Keratinocyte (primary cell): ENCODE results near the gene SLC9C2. TPM values are rescaled to one million over a fixed set of nuclear protein-coding genes. Genes with fewer than 3 reads are reported as not detected.

ENCODE experiments used
- DNase-seq: peaks from one replicate; pipeline ENCODE4 v3.0.0-alpha.2; 2011; ENCODE audit warnings: low read depth, missing footprints, low spot score
- FAIRE-seq: peaks from 2 replicates; lab custom pipeline; 2011; peaks lifted over from hg19 to GRCh38; lab: Jason Lieb, UNC
- H2AFZ ChIP-seq: 2 replicates; pipeline ENCODE4 v1.6.0; 2012; ENCODE audit warnings: low read length, control low read depth, inconsistent platforms; ENCODE audit not compliant: control insufficient read depth
- H3K27ac ChIP-seq: 2 replicates; pipeline ENCODE4 v1.5.1; 2011; ENCODE audit warnings: low read length; ENCODE audit not compliant: control insufficient read depth, insufficient read depth
- H3K27me3 ChIP-seq: 3 replicates; pipeline ENCODE4 v1.6.0; 2011; ENCODE audit warnings: low read length; ENCODE audit not compliant: control insufficient read depth, insufficient read depth; ENCODE audit errors: extremely low read depth
- H3K36me3 ChIP-seq, 2 experiments: 2 replicates in 1 of 2; 3 replicates in 1 of 2; pipeline ENCODE4 v1.5.1; 2011; ENCODE audit warnings: low read length in 2 of 2, mild to moderate bottlenecking in 1 of 2; ENCODE audit not compliant: control insufficient read depth in 2 of 2, insufficient read depth in 2 of 2; ENCODE audit errors: extremely low read depth in 1 of 2
- H3K4me1 ChIP-seq: 3 replicates; pipeline ENCODE4 v1.5.1; 2011; ENCODE audit warnings: low read length; ENCODE audit not compliant: control insufficient read depth, insufficient read depth; ENCODE audit errors: extremely low read depth
- H3K4me2 ChIP-seq: 3 replicates; pipeline ENCODE4 v1.6.0; 2011; ENCODE audit warnings: low read depth, low read length; ENCODE audit not compliant: control insufficient read depth, insufficient read depth; ENCODE audit errors: extremely low read depth
- H3K4me3 ChIP-seq, 3 experiments: fragments of 200-600 bp in 1 of 3; sonication (generic) in 1 of 3; 2 replicates in 2 of 3; 3 replicates in 1 of 3; pipeline ENCODE4 v1.5.1; 2011 to 2016; ENCODE audit warnings: low read length in 3 of 3, mild to moderate bottlenecking in 3 of 3, control low read depth in 2 of 3, inconsistent platforms in 1 of 3, low read depth in 1 of 3, mixed read lengths in 1 of 3, mixed run types in 1 of 3, moderate library complexity in 1 of 3; ENCODE audit not compliant: control insufficient read depth in 2 of 3, insufficient read depth in 2 of 3; ENCODE audit errors: extremely low read depth in 1 of 3
- H3K79me2 ChIP-seq: 2 replicates; pipeline ENCODE4 v1.6.0; 2012; ENCODE audit warnings: low read length; ENCODE audit not compliant: control insufficient read depth, insufficient read depth
- H3K9ac ChIP-seq: 3 replicates; pipeline ENCODE4 v1.6.0; 2011; ENCODE audit warnings: low read length; ENCODE audit not compliant: control insufficient read depth, insufficient read depth; ENCODE audit errors: extremely low read depth
- H3K9me1 ChIP-seq: 3 replicates; pipeline ENCODE4 v1.6.0; 2011; ENCODE audit warnings: low read length; ENCODE audit not compliant: control insufficient read depth, insufficient read depth; ENCODE audit errors: extremely low read depth
- H3K9me3 ChIP-seq: 2 replicates; pipeline ENCODE4 v1.5.1; 2012; ENCODE audit warnings: low read depth, low read length; ENCODE audit not compliant: control insufficient read depth
- H4K20me1 ChIP-seq: 3 replicates; pipeline ENCODE4 v1.6.0; 2011; ENCODE audit warnings: low read length; ENCODE audit not compliant: control insufficient read depth, insufficient read depth; ENCODE audit errors: extremely low read depth
- CTCF ChIP-seq, 3 experiments: IDR thresholded peaks in 1 of 3; conservative IDR thresholded peaks in 1 of 3; optimal IDR thresholded peaks in 1 of 3; 2 replicates in 2 of 3; 3 replicates in 1 of 3; pipeline versions ENCODE3 to v1.5.1; 2011; ENCODE audit warnings: low read length in 3 of 3, mild to moderate bottlenecking in 3 of 3, moderate library complexity in 2 of 3, control low read depth in 1 of 3, inconsistent platforms in 1 of 3; ENCODE audit not compliant: insufficient read depth in 2 of 3; ENCODE audit errors: extremely low read depth in 1 of 3
- EZH2 ChIP-seq: IDR thresholded peaks from one replicate; pipeline ENCODE4 v1.6.1; 2012; ENCODE audit warnings: inconsistent platforms, mild to moderate bottlenecking, low read length, moderate library complexity
- dilution Hi-C: fragments of 300-500 bp; cut with MboI; formaldehyde crosslinking; loops from one replicate; pipeline ENCODE4 v1.7.0; 2020; ENCODE audit warnings: low sequenced_read_pairs; ENCODE audit not compliant: extremely low pct_ligation_motif_present
- polyA plus RNA-seq, 5 experiments: library from polyadenylated mRNA; depleted of rRNA in 3 of 5; stranded (reverse) in 3 of 5; stranded (forward) in 1 of 5; unstranded in 1 of 5; fragments of >200 nt; gene quantifications; 1 replicate in 1 of 5; 2 replicates in 3 of 5; 3 replicates in 1 of 5; pipeline versions ENCODE4 v1.2.1 to v1.2.3, GENCODE V29; 2011 to 2012; ENCODE audit warnings: missing spikeins in 2 of 5, low read depth in 1 of 5, low replicate concordance in 1 of 5

The SLC9C2 gene
- polyA plus RNA-seq, 1 donor (not counting 4 experiments of a cell fraction or from before 2014, with no cell fraction given), result not detected

GRCh38 chr1:173635116-173635515 is 32.2 kb upstream of the SLC9C2 start, which contains the start of gene TEX50:
Gene TEX50 (plus strand): TSS chr1:173635338. CDS start chr1:173635522, 184 bp downstream.
- H3K79me2 ChIP-seq, result no peaks in the 10 kb centered on the region
- dilution Hi-C loops, result no loop called here
- H3K4me1 ChIP-seq, result no peaks in the 10 kb centered on the region
- H3K9ac ChIP-seq, result no peak within 1 kb of the TSS
- no peaks in the 10 kb centered on the region for H4K20me1 ChIP-seq
- DNase-seq (no peak), FAIRE-seq (no peak)
- H2AFZ ChIP-seq, result no peak within 1 kb of the TSS
- H3K9me1 ChIP-seq, result no peaks in the 10 kb centered on the region
- H3K27ac ChIP-seq, result no peak within 1 kb of the TSS
- no peaks in the 10 kb centered on the region for H3K36me3 ChIP-seq
- H3K4me2 ChIP-seq, result no peak within 1 kb of the TSS
- no peak within 1 kb of the TSS for H3K4me3 ChIP-seq
- no peaks in the 10 kb centered on the region for H3K27me3 ChIP-seq
- TF ChIP-seq EZH2 (no peak), CTCF (optimal IDR thresholded peaks at IDR 0.05 in 1 of 3, IDR thresholded peaks at IDR 0.05 in 1 of 3, conservative IDR thresholded peaks at IDR 0.05 in 1 of 3; ENCODE audit: extremely low read depth in 1 of 3, insufficient read depth in 2 of 3, low read length in 3 of 3) (no peak)
- peaks cover 12% of the 10 kb centered on the region for H3K9me3 ChIP-seq

- H3K9me3 ChIP-seq, result no peaks in the 10 kb centered on the region
- no peaks in the 10 kb centered on the region for H3K79me2 ChIP-seq
- H4K20me1 ChIP-seq, result no peaks in the 10 kb centered on the region
- H3K9ac ChIP-seq, result no peak overlapping the region
- FAIRE-seq, result peak; percentile 23
- dilution Hi-C loops, result no loop called here
- H3K4me1 ChIP-seq, result no peaks in the 10 kb centered on the region
- no peak overlapping the region for H2AFZ ChIP-seq
- H3K4me2 ChIP-seq, result no peak overlapping the region
- TF ChIP-seq EZH2 (no peak), CTCF (optimal IDR thresholded peaks at IDR 0.05 in 1 of 3, IDR thresholded peaks at IDR 0.05 in 1 of 3, conservative IDR thresholded peaks at IDR 0.05 in 1 of 3; ENCODE audit: extremely low read depth in 1 of 3, insufficient read depth in 2 of 3, low read length in 3 of 3) (no peak)
- H3K9me1 ChIP-seq, result no peaks in the 10 kb centered on the region
- DNase-seq, result no peak
- no peaks in the 10 kb centered on the region for H3K36me3 ChIP-seq
- H3K4me3 ChIP-seq, result no peak overlapping the region
- no peak overlapping the region for H3K27ac ChIP-seq
- H3K27me3 ChIP-seq, result no peaks in the 10 kb centered on the region
These were observed 26.0 kb upstream of the SLC9C2 start for GRCh38 chr1:173628888-173629287.
